GM19328 (cell line): Measurements from ENCODE around the gene ST7.
A peak's percentile ranks its signal among the peaks of the same experiment; 100 is the strongest.
"Not testable (repeated sequence)": the region's sequence is repeated elsewhere in the genome, so short reads cannot be mapped to it uniquely, and the experiment has no call there.

Source experiments
- ATAC-seq: cut with Tn5 transposase; IDR thresholded peaks from one replicate; pipeline ENCODE4 v1.9.1; 2021; ENCODE audit warnings: mild to moderate bottlenecking, moderate library complexity; ENCODE audit not compliant: unreplicated experiment

Gene ST7

DNA sequence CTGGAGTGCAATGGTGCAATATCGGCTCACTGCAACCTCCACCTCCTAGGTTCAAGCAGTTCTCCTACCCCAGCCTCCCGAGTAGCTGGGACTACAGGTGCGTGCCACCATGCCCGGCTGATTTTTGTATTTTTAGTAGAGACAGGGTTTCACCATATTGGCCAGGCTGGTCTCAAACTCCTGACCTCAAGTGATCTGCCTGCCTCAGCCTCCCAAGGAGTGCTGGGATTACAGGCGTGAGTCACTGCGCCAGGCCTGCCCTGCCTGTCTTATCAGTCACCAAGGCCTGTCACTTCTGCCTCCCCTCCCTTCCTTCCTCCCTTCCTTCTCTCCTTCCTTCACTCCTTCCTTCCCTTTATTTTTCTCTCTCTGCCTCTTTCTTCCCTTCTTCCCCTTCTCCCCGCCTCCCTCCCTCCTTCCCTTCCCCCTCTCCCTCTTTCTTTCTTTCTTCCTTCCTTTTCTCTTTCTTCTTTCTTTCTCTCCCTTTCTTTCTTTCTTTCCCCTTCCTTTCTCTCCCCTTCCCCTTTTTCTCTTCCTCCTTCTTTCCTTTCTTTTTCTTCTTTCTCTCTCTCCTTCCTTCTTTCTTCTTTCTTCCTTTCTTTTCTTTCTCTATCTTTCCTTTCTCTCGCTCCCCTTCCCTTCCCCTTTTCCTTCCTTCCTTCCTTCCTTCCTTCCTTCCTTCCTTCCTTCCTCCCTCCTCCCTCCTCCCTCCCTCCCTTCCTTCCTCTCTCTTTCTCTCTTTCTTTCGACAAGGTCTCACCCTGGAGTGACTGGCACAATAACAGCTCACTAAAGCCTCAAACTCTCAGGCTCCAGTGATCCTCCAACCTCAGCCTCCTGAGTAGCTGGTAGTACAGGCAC is 3.1 kb upstream of the ST7 start:
- ATAC-seq = no peak

DNA sequence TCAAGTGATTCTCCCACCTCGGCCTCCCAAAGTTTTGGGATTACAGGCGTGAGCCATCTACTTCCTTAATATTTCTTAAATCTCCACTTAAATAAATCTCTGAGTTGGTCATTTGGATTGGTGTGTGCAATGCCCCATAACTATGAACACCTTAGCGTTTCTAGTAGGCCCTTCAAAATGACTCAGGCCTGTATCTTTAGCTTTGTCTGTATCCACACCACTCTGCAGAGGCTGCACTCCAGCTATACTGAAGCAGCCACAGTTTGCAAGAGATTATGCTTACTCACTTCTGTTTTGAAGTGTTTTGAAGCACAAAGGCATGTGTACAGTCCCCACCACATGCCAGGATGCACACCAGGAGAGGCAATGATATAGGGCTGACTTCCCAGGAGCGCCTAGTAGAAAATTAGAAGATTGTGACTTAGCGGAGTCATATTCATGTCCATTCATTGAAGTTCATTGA is 2.4 kb upstream of the ST7 start:
- no peak for ATAC-seq

DNA sequence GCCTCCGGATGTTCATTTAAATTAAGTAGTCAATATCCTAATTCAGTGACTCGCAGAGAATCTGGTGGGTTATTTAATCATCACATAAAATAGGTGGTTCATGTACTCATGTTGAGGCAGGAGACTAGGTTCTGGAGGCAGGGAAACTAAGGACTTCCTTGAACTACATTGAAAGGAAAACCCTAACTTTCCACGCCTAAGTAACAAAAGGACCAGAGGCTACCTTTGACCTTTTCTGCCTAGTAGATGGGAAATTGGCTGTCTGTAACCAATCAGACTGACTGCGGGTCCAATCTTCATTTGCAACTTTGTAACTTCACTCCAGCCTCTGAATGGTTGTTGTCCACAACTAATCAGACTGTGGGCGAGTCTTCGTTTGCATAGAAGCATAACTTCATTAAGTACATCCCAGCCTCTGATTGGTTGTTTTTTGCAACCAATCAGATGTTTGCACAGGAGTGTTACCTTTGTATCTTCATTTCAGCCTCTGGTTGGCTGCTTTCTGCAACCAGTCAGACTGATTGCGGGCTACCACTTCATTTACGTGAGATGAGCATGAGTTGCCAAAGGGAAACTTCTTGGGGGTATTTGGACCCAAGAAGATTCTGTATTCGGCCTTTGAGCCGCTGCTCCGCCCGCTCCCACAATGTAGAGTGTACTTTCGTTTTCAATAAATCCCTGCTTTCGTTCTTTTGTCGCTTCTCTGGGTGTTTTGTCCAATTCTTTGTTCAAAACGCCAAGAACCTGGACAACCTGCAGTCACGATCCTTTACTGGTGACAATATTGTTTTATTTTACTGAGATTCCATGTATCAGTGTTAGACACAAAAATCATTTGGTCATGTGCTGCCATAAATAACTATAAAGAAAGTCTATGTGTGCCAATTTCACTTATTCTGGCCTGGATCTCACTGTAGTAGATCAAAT is 1.7 kb upstream of the ST7 start:
- no peak for ATAC-seq

DNA sequence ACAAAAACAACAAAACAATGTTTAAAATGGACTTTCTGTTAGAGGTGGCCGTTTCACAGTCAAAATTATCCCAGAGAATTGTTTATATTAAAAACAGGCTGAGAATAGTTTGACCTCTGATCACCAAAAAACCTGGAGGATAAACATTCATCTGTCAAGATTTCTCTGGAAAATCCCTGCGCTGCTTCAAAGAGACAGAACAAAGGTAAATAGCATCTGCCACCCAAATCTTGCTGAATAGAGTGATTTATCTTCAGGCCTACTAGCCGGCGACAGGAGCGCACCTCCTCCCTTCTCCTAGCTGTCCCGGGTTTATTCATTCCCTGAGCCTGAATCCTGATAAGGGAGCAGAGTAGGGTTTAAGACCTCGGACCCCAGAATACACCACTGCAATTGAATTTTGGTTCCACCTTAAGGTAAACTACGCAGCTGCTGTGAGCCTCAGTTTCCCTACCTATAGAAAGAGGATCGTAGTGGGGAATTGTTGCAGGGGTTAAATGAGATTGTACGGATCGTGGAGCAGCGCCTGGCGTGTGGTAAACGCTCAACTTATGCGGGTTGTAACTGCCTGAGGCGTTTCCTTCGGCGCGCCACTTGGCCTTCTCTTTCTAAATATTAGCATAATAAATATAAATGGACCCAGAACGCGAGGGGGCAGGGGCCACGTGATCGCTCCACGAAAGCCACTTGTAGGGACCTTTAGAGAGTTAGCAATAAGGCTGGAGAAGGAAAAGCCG is 498 bp upstream of the ST7 start:
- peak; percentile 21 for ATAC-seq

DNA sequence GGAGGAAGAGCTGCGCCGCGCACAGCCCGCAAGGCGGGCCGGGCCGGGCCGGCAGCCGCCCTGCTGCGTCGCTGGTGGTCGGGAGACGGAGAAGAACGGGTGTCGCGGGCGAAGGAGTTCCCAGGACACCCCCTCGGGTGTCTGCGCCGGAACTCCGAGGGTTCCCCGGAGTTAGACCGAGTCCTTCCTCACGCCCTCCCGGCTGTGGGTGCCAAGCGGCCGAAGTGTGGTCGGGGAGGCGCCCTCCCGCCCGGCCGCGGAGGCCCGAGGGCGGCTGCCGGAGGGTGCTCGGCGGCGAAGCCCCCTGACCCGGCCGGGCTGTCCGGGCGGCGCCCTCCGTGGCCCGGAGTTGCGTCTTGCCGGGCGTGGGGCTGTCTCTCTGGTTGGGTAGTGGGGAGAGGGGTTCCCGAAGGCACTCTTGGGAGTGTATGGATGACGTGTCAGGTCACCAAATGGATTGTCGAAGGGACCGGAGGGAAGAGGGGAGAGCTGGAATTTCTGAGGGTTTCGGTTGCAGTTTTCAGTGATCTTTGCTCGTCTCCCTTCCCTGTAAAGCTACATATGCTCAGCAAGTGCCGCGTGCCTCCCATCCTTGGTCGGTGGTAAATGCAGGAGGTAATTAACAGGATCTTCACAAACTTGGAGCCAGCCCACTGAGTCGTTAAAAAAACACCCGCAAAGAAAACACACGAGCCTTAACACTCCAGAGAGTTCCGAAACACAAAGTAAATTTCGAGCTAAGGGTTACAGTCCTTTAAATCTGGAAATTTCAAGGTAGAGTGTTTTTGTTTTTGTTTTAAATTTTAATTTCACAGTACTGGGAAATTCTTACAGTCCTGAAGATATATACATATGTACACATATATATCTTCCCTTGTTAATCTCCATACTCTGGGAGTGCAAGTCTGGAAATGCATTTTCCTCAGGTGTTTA is 871 bp downstream of the ST7 start:
- ATAC-seq = peak; percentile 21

DNA sequence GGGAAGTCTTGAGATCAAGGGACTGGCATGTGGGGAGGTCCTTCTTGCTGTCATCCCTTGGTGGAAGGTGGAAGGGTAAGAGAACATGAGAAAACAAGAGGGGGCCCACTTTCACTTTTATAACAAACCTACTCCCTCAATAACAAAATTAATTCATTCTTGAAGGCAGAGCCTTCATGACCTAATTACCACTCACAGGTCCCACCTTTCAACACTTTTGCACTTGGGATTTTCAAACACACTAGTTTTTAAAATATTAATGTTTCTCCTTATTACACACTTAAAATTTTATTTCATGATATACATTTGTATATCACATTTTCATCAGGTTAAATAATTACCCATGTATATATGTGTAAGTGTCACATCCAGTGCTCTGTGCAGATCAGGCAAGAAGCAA is 2.0 kb downstream of the ST7 start:
- no peak for ATAC-seq

DNA sequence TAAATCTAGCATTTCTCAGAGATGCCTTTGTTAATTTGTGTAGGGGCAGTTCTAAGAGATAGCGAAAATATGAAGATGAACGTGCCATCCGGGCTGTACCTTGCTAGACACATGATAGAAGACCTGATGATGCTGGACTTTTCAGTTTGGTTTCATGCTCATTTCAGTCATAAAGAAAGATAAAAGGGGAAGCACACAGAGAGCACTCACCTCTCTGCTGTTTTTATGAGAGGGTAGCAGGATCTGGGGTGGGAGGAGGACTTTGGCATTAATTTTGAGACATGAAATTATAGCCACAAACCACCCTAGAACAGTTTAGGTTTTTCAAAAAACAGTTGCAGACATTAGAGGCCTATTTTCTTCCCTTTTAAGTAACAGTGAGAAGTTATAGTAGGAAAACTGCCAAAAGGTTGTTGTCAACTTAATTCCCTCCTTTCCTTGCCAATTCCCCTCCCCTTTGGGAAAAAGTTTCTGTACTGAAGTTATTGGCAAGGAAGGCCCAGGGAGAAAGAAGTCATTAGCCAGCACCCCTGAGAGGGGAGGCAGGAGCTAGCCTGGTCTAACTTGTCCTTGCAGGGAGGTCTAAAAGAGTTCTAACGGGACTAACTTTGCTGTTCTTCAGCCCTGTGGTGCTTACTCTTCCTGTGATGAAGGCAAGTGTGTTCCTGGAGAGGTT is 2.6 kb downstream of the ST7 start:
- peak; percentile 62 for ATAC-seq

DNA sequence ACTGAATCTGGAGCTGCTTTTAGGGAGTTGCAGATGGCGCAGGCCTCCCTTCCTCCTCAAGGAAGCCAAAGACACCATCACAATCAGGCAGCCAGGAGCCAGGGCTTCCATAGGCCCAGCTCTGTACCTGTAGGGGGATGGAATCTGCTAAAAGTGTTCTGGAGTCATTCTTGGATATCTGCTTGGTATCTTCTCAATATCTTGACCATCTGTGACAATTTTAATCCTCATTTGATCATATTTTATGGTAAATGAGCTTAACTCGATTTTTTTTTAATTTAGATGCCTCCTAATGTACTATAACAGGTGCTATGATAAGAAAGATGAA is 3.1 kb downstream of the ST7 start:
- no peak for ATAC-seq

DNA sequence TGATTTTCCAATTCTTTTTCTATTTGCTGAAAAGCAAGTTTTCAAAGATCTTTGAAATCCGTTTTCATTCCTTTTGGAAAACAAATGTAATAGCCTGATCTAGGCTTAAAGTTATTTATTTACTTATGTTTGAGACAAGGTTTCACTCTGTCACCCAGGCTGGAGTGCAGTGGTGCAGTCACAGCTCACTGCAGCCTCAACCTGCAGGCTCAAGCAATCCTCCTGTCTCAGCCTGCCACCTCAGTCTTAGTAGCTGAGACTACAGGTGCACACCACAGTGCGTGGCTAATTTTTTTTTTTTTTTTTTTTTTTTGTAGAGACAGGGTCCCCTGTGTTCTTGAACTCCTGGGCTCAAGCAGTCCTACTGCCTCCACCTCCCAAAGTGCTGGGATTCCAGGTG is 4.6 kb downstream of the ST7 start:
- ATAC-seq = peak; percentile 19

DNA sequence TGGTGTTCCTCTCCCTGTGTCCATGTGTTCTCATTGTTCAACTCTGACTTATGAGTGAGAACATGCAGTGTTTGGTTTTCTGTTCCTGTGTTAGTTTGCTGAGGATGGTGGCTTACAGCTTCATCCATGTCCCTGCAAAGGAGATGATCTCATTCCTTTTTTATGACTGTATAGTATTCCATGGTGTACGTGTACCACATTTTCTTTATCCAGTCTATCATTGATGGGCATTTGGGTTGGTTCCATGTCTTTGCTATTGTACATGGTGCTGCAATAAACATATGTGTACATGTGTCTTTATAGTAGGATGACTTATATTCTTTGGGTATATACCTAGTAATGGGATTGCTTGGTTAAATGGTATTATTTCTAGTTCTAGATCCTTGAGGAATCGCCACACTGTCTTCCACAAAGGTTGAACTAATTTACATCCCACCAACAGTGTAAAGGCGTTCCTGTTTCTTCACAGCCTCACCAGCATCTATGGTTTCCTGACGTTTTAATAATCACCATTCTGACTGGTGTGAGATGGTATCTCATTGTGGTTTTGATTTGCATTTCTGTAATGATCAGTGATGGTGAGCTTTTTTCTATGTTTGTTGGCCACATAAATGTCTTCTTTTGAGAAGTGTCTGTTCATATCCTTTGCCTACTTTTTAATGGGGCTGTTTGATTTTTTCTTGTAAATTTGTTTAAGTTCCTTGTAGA is 8.8 kb downstream of the ST7 start:
- not testable (repeated sequence) for ATAC-seq

DNA sequence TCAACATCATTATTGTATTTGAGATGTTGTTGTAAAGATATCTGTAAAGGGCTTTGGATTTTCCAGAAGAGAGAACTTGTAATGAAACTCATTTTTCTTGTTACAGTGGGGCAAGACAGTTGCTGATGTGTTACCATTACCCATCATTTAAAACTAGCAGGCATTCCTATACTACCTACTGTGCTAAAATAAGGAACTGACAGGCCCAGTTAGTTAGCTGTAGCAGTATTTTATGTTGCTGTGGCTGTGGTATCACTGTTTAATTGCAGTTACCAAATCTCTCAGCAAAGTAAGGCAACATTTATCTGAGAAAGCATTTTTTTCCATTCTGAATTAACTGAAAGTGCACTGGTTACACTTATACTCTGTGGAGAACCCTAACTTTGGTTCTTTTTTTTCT is 9.9 kb downstream of the ST7 start:
- no peak for ATAC-seq

DNA sequence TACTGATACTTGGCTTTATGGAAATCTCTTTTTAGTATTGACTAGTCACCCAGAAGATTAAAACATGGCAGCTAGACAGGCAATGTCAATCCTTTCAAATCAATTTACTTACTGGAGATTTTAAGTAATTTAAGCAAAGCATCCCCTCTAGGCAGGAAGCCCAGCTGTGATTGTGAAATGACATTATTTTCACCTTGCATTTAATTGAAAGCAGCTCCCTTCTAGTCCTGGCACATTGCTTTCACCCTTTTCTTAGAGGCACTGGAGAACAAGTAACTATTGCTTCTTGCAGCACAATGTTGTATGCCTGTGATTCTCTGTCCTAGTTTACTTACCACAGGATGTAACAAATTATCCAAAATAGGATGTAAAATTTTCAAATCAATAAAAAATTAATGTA is 13.3 kb downstream of the ST7 start:
- no peak for ATAC-seq

DNA sequence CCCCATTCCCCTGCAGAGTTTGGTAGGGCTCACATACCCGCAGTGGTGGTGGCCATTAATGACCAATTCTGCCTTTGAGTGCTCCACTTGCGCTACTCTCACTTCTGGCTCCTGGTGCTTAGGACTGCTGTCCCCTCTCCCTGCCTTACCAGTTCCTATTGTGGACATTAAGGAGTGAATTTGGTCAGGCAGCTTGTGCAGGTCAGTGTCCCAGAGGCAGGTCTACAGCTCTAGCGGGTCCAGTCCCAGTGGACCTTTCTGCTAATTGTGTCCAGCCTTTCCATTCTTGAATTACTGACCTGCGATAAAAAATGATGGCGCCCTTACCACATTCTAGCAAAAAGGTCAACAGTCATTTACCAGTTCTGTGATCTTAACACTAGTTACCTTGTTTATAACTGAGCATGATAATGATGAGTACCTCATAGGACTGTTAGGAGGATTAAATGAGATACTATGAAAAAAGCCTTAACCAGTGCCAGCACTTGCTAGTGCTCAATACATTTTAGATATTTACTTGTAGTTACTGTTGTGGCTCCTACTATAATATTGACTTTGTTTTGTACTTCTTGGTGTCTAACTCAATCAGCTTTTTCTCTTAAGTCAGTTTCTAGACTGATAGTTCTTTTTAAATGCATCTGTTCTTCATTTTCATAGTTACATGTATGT is 14.1 kb downstream of the ST7 start:
- ATAC-seq = no peak

DNA sequence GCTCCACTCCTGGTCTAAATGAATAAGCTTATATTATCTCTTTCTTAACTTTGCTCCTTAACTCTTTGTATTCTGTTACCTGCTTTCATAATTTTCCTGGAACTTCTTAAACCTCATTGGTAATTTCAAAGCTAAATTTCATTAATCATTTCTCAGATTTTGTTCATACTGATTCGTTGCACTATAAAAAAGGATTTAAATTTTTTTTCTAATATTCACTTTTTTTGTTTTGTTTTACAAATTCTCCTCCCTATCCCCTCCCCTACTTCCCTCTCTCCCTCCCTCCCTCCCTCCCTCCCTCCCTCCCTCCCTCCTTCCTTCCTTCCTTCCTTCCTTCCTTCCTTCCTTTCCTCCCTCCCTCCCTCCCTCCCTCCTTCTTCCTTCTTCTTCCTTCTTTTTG is 14.7 kb downstream of the ST7 start:
- ATAC-seq = no peak

DNA sequence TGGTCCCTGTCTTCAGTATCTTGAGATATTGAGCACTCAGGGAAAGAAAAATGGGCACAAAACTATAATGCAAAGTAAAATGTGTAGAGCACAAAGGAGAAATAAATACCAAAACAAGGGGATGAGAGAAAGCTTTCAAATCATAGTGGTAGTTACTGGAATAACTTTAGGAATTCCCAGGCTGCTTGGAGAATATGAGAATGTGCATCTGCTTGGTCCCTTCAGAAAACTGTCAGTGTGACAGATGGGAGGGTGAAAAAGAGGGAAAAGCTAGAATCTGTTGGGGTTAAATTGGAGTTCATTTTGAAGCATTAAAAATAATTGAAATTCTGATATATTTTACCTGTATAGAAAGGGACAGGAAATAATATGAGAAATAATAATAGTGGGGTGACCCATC is 15.3 kb downstream of the ST7 start:
- no peak for ATAC-seq

DNA sequence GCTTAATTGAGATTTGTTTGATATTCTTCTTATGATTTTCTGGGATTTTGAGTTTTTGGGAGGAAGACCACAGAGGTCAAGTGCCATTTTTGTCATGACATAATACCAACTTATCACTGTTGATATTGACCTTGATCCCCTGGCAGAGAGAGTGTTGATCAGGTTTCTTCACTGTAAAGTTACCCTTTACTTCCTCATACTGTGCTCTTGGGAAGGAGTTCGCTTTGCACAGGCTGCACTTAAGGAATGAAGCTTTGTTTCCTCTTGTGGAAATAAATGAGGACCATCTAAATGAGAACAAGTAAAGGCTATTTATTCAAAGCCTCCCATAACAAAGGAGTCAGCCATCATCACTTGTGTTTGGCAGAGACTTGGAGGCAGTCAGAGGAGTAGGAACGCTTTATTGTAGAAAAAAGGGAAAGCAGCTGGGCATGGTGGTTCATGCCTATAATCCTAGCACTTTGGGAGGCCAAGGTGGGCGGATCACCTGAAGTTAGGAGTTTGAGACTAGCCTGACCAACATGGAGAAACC is 16.1 kb downstream of the ST7 start:
- no peak for ATAC-seq

DNA sequence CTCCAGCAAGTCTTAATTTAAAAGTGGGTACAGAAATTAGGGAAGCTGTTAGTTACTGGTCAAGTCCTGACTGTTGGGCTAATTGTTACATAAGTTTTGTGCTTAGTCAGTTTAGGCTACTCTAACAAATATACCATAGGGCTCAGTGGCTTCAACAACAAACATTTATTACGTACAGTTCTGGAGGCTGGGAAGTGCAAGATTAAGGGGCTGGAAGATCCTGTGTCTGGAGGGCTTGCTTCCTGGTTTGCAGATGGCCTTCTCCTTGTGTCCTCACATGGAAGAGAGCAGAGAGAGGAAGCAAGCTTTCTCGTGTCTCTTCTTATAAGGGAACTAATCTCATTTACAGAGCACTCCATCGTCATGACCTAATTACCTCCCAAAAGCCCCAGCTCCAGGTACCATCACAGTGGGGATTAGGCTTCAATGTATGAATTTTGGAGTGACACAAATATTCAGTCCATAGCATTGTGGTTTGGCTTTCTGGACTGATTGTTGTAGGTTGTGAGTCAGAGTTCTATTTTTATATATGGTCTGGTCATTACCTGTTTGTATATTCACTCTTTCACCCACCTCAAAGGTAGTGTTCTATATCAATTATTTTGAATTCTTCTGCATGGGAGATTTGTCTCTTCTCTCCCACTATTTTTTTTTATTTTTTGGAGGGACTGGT is 17.1 kb downstream of the ST7 start:
- ATAC-seq = peak; percentile 64

DNA sequence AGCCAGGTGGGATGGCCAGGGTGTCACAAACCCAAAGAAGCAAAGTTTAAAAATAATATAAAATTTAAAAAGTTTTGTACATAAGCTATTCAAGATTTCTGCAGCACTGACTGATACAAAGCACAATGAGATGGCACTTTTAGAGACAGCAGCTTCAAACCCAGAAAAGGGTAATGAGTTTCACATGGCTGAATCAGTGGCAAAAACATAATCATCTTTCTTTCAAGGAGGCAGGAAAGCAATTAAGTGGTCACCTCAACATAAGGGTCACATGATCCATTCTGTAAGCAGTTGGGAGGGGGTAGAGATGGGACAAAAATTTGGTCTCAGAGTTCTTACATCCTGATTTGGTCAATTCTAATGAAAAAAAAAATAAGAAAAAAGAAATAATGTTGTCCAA is 17.9 kb downstream of the ST7 start:
- not testable (repeated sequence) for ATAC-seq
